NCI-H82 treated with DMSO at 0.1 percent for 48 hours (cell line): ENCODE data around the gene MUC3A.
"Not testable (repeated sequence)": the region's sequence is repeated elsewhere in the genome, so short reads cannot be mapped to it uniquely, and the experiment has no call there.

Source experiments
- DNase-seq: peaks from one replicate; lab custom pipeline; 2025; ENCODE audit not compliant: unreplicated experiment; lab: John Stamatoyannopoulos, UW

The MUC3A gene

GRCh38 chr7:100949227-100949932 lies at the start of gene MUC3A:
MUC3A (plus strand) TSS chr7:100949534; CDS start chr7:100949625, 91 bp downstream.
- no peak for DNase-seq

GRCh38 chr7:100900978-100901377 lies 48.4 kb upstream of the MUC3A start:
- DNase-seq, result no peak

GRCh38 chr7:100901921-100902332 lies 47.4 kb upstream of the MUC3A start:
- no peak for DNase-seq

GRCh38 chr7:100902638-100903037 lies 46.7 kb upstream of the MUC3A start:
- no peak for DNase-seq

- DNase-seq, result no peak
Observed at GRCh38 chr7:100908512-100908911, 40.8 kb upstream of the MUC3A start.

- not testable (repeated sequence) for DNase-seq
Observed at GRCh38 chr7:100910443-100910842, 38.9 kb upstream of the MUC3A start.

- DNase-seq, result no peak
Observed at GRCh38 chr7:100911484-100911883, 37.9 kb upstream of the MUC3A start.

GRCh38 chr7:100914208-100914878 lies 35.0 kb upstream of the MUC3A start:
- no peak for DNase-seq

GRCh38 chr7:100914879-100915447 lies 34.4 kb upstream of the MUC3A start:
- no peak for DNase-seq

GRCh38 chr7:100919335-100919734 lies 30.0 kb upstream of the MUC3A start:
- DNase-seq, result not testable (repeated sequence)

- not testable (repeated sequence) for DNase-seq
Observed at GRCh38 chr7:100919779-100920437, 29.4 kb upstream of the MUC3A start.

- DNase-seq, result no peak
Observed at GRCh38 chr7:100921039-100921438, 28.3 kb upstream of the MUC3A start.

GRCh38 chr7:100923616-100924015 lies 25.7 kb upstream of the MUC3A start:
- peak; percentile 81 for DNase-seq

- DNase-seq, result no peak
Observed at GRCh38 chr7:100929808-100930174, 19.5 kb upstream of the MUC3A start.

- no peak for DNase-seq
Observed at GRCh38 chr7:100933734-100934133, 15.6 kb upstream of the MUC3A start.

GRCh38 chr7:100935381-100935780 lies 14.0 kb upstream of the MUC3A start:
- DNase-seq, result not testable (repeated sequence)

GRCh38 chr7:100936167-100936566 lies 13.2 kb upstream of the MUC3A start:
- DNase-seq, result not testable (repeated sequence)

GRCh38 chr7:100942045-100942774 lies 7.1 kb upstream of the MUC3A start:
- no peak for DNase-seq

- DNase-seq, result no peak
Observed at GRCh38 chr7:100943693-100944092, 5.6 kb upstream of the MUC3A start.

GRCh38 chr7:100944138-100944537 lies 5.2 kb upstream of the MUC3A start:
- DNase-seq, result no peak

- no peak for DNase-seq
Observed at GRCh38 chr7:100946111-100946510, 3.2 kb upstream of the MUC3A start.
